Cerebellar nuclear complex (tissue), 1 donor: ENCODE results near the gene NOL12.
"Not testable (repeated sequence)": the region's sequence is repeated elsewhere in the genome, so short reads cannot be mapped to it uniquely, and the experiment has no call there.

Source experiments
- DNase-seq, 2 experiments: peaks; one replicate each; lab custom pipeline; 2025; lab: John Stamatoyannopoulos, UW

NOL12 gene

GRCh38 chr22:37686002-37686982 lies at the start of gene NOL12:
TSS of gene NOL12 (plus strand) at chr22:37686343. CDS start at chr22:37686393, 50 bp downstream.
- peak in 1 of 2 experiments; percentile 44 for DNase-seq

- no peak for DNase-seq
Measured at GRCh38 chr22:37636949-37637273, 49.2 kb upstream of the NOL12 start.

- no peak for DNase-seq
Measured at GRCh38 chr22:37638391-37639069, 47.6 kb upstream of the NOL12 start.

- no peak for DNase-seq
Measured at GRCh38 chr22:37639070-37639760, 46.9 kb upstream of the NOL12 start, which contains the start of gene SH3BP1. TSS of gene SH3BP1 (plus strand) at chr22:37639669. CDS start at chr22:37639788, 119 bp downstream.

GRCh38 chr22:37639771-37640590 lies 46.2 kb upstream of the NOL12 start:
- DNase-seq: no peak

- no peak for DNase-seq
Measured at GRCh38 chr22:37640591-37641560, 45.3 kb upstream of the NOL12 start.

GRCh38 chr22:37641561-37641949 lies 44.6 kb upstream of the NOL12 start:
- no peak for DNase-seq

- peak in 1 of 2 experiments; percentile 45 for DNase-seq
Measured at GRCh38 chr22:37643225-37643847, 42.8 kb upstream of the NOL12 start.

GRCh38 chr22:37647317-37647716 lies 38.8 kb upstream of the NOL12 start:
- no peak for DNase-seq

GRCh38 chr22:37647928-37648327 lies 38.2 kb upstream of the NOL12 start:
- DNase-seq: no peak

GRCh38 chr22:37650463-37651136 lies 35.5 kb upstream of the NOL12 start:
- no peak for DNase-seq

- DNase-seq: no peak
Measured at GRCh38 chr22:37654563-37655251, 31.4 kb upstream of the NOL12 start.

- DNase-seq: no peak
Measured at GRCh38 chr22:37655252-37655563, 30.9 kb upstream of the NOL12 start.

GRCh38 chr22:37656583-37656982 lies 29.6 kb upstream of the NOL12 start:
- DNase-seq: not testable (repeated sequence)

- no peak for DNase-seq
Measured at GRCh38 chr22:37657590-37658132, 28.5 kb upstream of the NOL12 start.

GRCh38 chr22:37658133-37659065 lies 27.7 kb upstream of the NOL12 start, which contains the start of gene PDXP:
TSS of gene PDXP (plus strand) at chr22:37658723. CDS start at chr22:37658783, 60 bp downstream.
- DNase-seq: peak; percentile 96 to 97
